Karpas-422 (cell line): ENCODE data around the gene ACO2. TPM values are rescaled to one million over a fixed set of nuclear protein-coding genes. Genes with fewer than 3 reads are reported as not detected.

ENCODE experiments used
- DNase-seq: peaks from one replicate; pipeline ENCODE4 v3.0.0-alpha.2; 2015
- H2AFZ ChIP-seq: fragments of 200-600 bp; sonication (generic); 2 replicates; pipeline ENCODE4 v1.6.1; 2014; ENCODE audit warnings: antibody characterized with exemption, low read length, mixed read lengths
- H3K27ac ChIP-seq: fragments of 200-600 bp; sonication (generic); 2 replicates; pipeline ENCODE4 v1.5.1; 2014; ENCODE audit warnings: mild to moderate bottlenecking, low read length, moderate library complexity
- H3K27me3 ChIP-seq: fragments of 200-600 bp; sonication (generic); 2 replicates; pipeline ENCODE4 v1.6.1; 2014; ENCODE audit warnings: low read length, mixed read lengths
- H3K36me3 ChIP-seq: fragments of 200-600 bp; sonication (generic); 2 replicates; pipeline ENCODE4 v1.6.1; 2014; ENCODE audit warnings: low read length, mixed read lengths; ENCODE audit not compliant: insufficient read depth
- H3K4me1 ChIP-seq: fragments of 200-600 bp; sonication (generic); 2 replicates; pipeline ENCODE4 v1.6.1; 2014; ENCODE audit warnings: mild to moderate bottlenecking, low read length, mixed read lengths
- H3K4me2 ChIP-seq: fragments of 200-600 bp; sonication (generic); 2 replicates; pipeline ENCODE4 v1.6.1; 2014; ENCODE audit warnings: low read length, low read depth, mild to moderate bottlenecking; ENCODE audit not compliant: poor library complexity, severe bottlenecking
- H3K4me3 ChIP-seq: fragments of 200-600 bp; sonication (generic); 2 replicates; pipeline ENCODE4 v1.5.1; 2014; ENCODE audit warnings: mild to moderate bottlenecking, antibody characterized with exemption, low read length, mixed read lengths
- H3K79me2 ChIP-seq: fragments of 200-600 bp; sonication (generic); 2 replicates; pipeline ENCODE4 v1.6.1; 2014; ENCODE audit warnings: mild to moderate bottlenecking, low read length, mixed read lengths
- H3K9ac ChIP-seq: fragments of 200-600 bp; sonication (generic); 2 replicates; pipeline ENCODE4 v1.6.0; 2014; ENCODE audit warnings: low read length
- H3K9me2 ChIP-seq: fragments of 200-600 bp; sonication (generic), shearing (Covaris generic); replicated peaks from 2 replicates; pipeline ENCODE4 v1.6.0; 2014; ENCODE audit warnings: mild to moderate bottlenecking, low read length, moderate library complexity; ENCODE audit not compliant: insufficient read depth
- H3K9me3 ChIP-seq: fragments of 300-700, 200-600 bp; sonication (generic); 2 replicates; pipeline ENCODE4 v1.6.1; 2014; ENCODE audit warnings: low read length, mixed read lengths
- H4K20me1 ChIP-seq: fragments of 200-600 bp; sonication (generic); 2 replicates; pipeline ENCODE4 v1.6.1; 2014; ENCODE audit warnings: mild to moderate bottlenecking, antibody characterized with exemption, low read length, low read depth; ENCODE audit not compliant: insufficient read depth
- total RNA-seq: library from RNA; depleted of rRNA; stranded (reverse); fragments of >200 nt; shearing (Covaris generic); gene quantifications from 2 replicates; pipeline ENCODE4 v1.2.3, GENCODE V29; 2014; ENCODE audit warnings: low replicate concordance

The ACO2 gene
- total RNA-seq, 1 experiment from 2014 or later: 67.7 TPM

- Histone ChIP-seq H3K4me1 (0 out of 2 replicates have a peak, but pooled peaks cover 2% of the 10 kb centered on the region), H3K9me2 (no peaks in the 10 kb centered on the region), H3K27me3 (no peaks in the 10 kb centered on the region), H2AFZ (no peak overlapping the region), H3K9me3 (no peaks in the 10 kb centered on the region), H3K4me2 (no peak overlapping the region), H3K4me3 (no peak overlapping the region), H4K20me1 (peaks cover 14% of the 10 kb centered on the region; the same call in 1 of the 2 replicates), H3K79me2 (peaks cover 16% of the 10 kb centered on the region), H3K36me3 (peaks cover 38% of the 10 kb centered on the region), H3K27ac (no peak overlapping the region), H3K9ac (no peak overlapping the region)
- no peak for DNase-seq
Measured at GRCh38 chr22:41530890-41531714, 62.2 kb downstream of the ACO2 start.

GRCh38 chr22:41531715-41532477 lies 63.0 kb downstream of the ACO2 start:
- Histone ChIP-seq H3K27ac (no peak overlapping the region), H2AFZ (no peak overlapping the region), H3K36me3 (peaks cover 38% of the 10 kb centered on the region), H3K9me2 (no peaks in the 10 kb centered on the region), H4K20me1 (peaks cover 14% of the 10 kb centered on the region; the same call in 1 of the 2 replicates), H3K4me1 (0 out of 2 replicates have a peak, but pooled peaks cover 1% of the 10 kb centered on the region), H3K4me3 (no peak overlapping the region), H3K9me3 (no peaks in the 10 kb centered on the region), H3K27me3 (no peaks in the 10 kb centered on the region), H3K4me2 (no peak overlapping the region), H3K79me2 (peaks cover 16% of the 10 kb centered on the region), H3K9ac (no peak overlapping the region)
- no peak for DNase-seq

GRCh38 chr22:41532908-41533825 lies 64.2 kb downstream of the ACO2 start:
- no peaks in the 10 kb centered on the region for H3K4me1 ChIP-seq
- peak; percentile 92 for DNase-seq
- no peaks in the 10 kb centered on the region for H3K9me2 ChIP-seq
- peaks cover 9% of the 10 kb centered on the region; the same call in 1 of the 2 replicates for H4K20me1 ChIP-seq
- no peaks in the 10 kb centered on the region for H3K27me3 ChIP-seq
- H3K4me3 ChIP-seq: no peak overlapping the region
- H2AFZ ChIP-seq: no peak overlapping the region
- no peak overlapping the region for H3K4me2 ChIP-seq
- H3K9ac ChIP-seq: no peak overlapping the region
- H3K36me3 ChIP-seq: peaks cover 38% of the 10 kb centered on the region
- no peak overlapping the region for H3K27ac ChIP-seq
- H3K9me3 ChIP-seq: no peaks in the 10 kb centered on the region
- peaks cover 18% of the 10 kb centered on the region for H3K79me2 ChIP-seq

DNA sequence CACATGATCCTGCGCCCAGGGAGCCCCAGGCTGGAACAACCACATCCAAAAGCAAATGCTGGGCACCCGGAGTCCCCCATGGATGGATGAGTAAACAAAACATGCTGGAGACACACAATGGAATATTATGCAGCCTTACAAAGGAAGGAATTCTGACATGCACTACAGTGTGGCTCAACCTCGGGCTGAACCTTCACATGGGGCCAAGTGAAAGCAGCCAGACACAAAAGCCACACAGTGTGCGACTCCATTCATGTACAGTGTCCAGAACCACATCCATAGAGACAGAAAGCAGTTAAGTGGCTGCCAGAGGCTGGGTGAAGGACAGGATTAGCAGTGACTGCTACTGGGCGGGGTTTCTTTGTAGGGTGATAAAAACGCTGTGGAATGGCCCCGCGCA lies 65.3 kb downstream of the ACO2 start:
- no peak for DNase-seq
- H3K9ac ChIP-seq: no peak overlapping the region
- no peak overlapping the region for H3K4me2 ChIP-seq
- no peak overlapping the region for H3K4me3 ChIP-seq
- no peaks in the 10 kb centered on the region for H3K27me3 ChIP-seq
- H2AFZ ChIP-seq: no peak overlapping the region
- H3K79me2 ChIP-seq: peaks cover 23% of the 10 kb centered on the region
- H3K36me3 ChIP-seq: peaks cover 32% of the 10 kb centered on the region
- no peaks in the 10 kb centered on the region for H3K9me2 ChIP-seq
- no peak overlapping the region for H3K27ac ChIP-seq
- H3K4me1 ChIP-seq: no peaks in the 10 kb centered on the region
- no peaks in the 10 kb centered on the region for H3K9me3 ChIP-seq
- H4K20me1 ChIP-seq: peaks cover 10% of the 10 kb centered on the region

DNA sequence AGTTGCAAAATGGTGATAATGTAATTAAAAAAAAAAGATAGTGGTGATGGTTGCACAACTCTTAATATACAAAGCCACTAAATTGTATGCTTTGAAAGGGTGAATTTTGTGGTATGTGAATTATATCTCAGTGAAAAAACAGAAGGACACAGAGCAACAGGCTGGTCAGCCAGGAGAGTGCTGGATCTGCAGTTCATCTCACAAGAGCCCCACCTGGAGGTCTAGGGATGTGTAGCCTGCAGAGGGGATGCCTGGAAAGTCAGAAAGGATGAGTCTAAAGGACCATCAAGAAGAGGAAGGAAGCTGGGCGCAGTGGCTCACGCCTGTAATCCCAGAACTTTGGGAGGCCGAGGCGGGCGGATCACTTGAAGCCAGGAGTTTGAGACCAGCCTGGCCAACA lies 66.3 kb downstream of the ACO2 start:
- H3K4me2 ChIP-seq: no peak overlapping the region
- no peak overlapping the region for H2AFZ ChIP-seq
- no peaks in the 10 kb centered on the region for H3K27me3 ChIP-seq
- peaks cover 20% of the 10 kb centered on the region for H4K20me1 ChIP-seq
- H3K4me1 ChIP-seq: no peaks in the 10 kb centered on the region
- H3K36me3 ChIP-seq: peaks cover 38% of the 10 kb centered on the region
- no peak overlapping the region for H3K27ac ChIP-seq
- H3K9me3 ChIP-seq: no peaks in the 10 kb centered on the region
- no peaks in the 10 kb centered on the region for H3K9me2 ChIP-seq
- H3K4me3 ChIP-seq: no peak overlapping the region
- DNase-seq: no peak
- no peak overlapping the region for H3K9ac ChIP-seq
- H3K79me2 ChIP-seq: peaks cover 33% of the 10 kb centered on the region

- Histone ChIP-seq H3K9ac (no peak overlapping the region), H3K9me2 (no peaks in the 10 kb centered on the region), H3K36me3 (peaks cover 25% of the 10 kb centered on the region), H2AFZ (no peak overlapping the region), H3K27me3 (no peaks in the 10 kb centered on the region), H3K4me2 (no peak overlapping the region), H3K27ac (no peak overlapping the region), H4K20me1 (peaks cover 26% of the 10 kb centered on the region), H3K4me3 (no peak overlapping the region), H3K9me3 (no peaks in the 10 kb centered on the region), H3K4me1 (peaks cover 7% of the 10 kb centered on the region), H3K79me2 (peaks cover 47% of the 10 kb centered on the region)
- DNase-seq: no peak
Measured at GRCh38 chr22:41537203-41537602, 68.3 kb downstream of the ACO2 start.

GRCh38 chr22:41538583-41538982 lies 69.7 kb downstream of the ACO2 start:
- no peak overlapping the region for H3K27ac ChIP-seq
- no peaks in the 10 kb centered on the region for H3K9me3 ChIP-seq
- H3K9ac ChIP-seq: no peak overlapping the region
- H4K20me1 ChIP-seq: peaks cover 29% of the 10 kb centered on the region
- peaks cover 19% of the 10 kb centered on the region for H3K36me3 ChIP-seq
- H3K27me3 ChIP-seq: no peaks in the 10 kb centered on the region
- no peak overlapping the region for H2AFZ ChIP-seq
- no peak for DNase-seq
- H3K4me1 ChIP-seq: peaks cover 17% of the 10 kb centered on the region
- no peak overlapping the region for H3K4me3 ChIP-seq
- peaks cover 54% of the 10 kb centered on the region for H3K79me2 ChIP-seq
- no peak overlapping the region for H3K4me2 ChIP-seq
- no peaks in the 10 kb centered on the region for H3K9me2 ChIP-seq
